RWPE1 (cell line): ENCODE data around the gene FOLR2.
A peak's percentile ranks its signal among the peaks of the same experiment; 100 is the strongest.

ENCODE experiments used
- CTCF ChIA-PET: fragments of 350-600 bp; sonication (Branson Sonifier 250); formaldehyde crosslinking; extraction: SDS; loops from one replicate; lab custom pipeline; 2021; lab: Yijun Ruan, JAX
- POLR2A ChIA-PET: fragments of 400-600 bp; formaldehyde crosslinking; extraction: SDS; loops from one replicate; lab custom pipeline; 2020; ENCODE audit warnings: antibody characterized with exemption; ENCODE audit not compliant: low non-redundant PET; lab: Yijun Ruan, JAX
- DNase-seq: peaks from one replicate; pipeline ENCODE4 v3.0.0; 2012; ENCODE audit warnings: low spot score
- H3K27ac ChIP-seq: fragments of 450-650 bp; 2 replicates; pipeline ENCODE4 v1.5.1; 2017
- TF ChIP-seq, protein P1 (sequence below): fragments of 450-650 bp; conservative IDR thresholded peaks from 2 replicates; pipeline ENCODE4 v1.5.1; 2017; ENCODE audit warnings: low read depth, mild to moderate bottlenecking

FOLR2 gene

GRCh38 chr11:72229925-72230763 lies 13.6 kb downstream of the FOLR2 start:
- TF ChIP-seq, protein P1, sequence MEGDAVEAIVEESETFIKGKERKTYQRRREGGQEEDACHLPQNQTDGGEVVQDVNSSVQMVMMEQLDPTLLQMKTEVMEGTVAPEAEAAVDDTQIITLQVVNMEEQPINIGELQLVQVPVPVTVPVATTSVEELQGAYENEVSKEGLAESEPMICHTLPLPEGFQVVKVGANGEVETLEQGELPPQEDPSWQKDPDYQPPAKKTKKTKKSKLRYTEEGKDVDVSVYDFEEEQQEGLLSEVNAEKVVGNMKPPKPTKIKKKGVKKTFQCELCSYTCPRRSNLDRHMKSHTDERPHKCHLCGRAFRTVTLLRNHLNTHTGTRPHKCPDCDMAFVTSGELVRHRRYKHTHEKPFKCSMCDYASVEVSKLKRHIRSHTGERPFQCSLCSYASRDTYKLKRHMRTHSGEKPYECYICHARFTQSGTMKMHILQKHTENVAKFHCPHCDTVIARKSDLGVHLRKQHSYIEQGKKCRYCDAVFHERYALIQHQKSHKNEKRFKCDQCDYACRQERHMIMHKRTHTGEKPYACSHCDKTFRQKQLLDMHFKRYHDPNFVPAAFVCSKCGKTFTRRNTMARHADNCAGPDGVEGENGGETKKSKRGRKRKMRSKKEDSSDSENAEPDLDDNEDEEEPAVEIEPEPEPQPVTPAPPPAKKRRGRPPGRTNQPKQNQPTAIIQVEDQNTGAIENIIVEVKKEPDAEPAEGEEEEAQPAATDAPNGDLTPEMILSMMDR: no peak
- POLR2A ChIA-PET: interaction anchor here (0.6 kb wide), 1 partner anchor 12 kb away, joined by 3 read pairs; no protein-coding TSS in a partner anchor
- H3K27ac ChIP-seq: peak overlapping the region; percentile 14; the same call in 1 of the 2 replicates
- CTCF ChIA-PET: interaction anchor here (0.5 to 1.8 kb wide), 2 partner anchors 8 to 85 kb away, joined by 3 to 5 read pairs; no protein-coding TSS in a partner anchor
- DNase-seq: no peak

DNA sequence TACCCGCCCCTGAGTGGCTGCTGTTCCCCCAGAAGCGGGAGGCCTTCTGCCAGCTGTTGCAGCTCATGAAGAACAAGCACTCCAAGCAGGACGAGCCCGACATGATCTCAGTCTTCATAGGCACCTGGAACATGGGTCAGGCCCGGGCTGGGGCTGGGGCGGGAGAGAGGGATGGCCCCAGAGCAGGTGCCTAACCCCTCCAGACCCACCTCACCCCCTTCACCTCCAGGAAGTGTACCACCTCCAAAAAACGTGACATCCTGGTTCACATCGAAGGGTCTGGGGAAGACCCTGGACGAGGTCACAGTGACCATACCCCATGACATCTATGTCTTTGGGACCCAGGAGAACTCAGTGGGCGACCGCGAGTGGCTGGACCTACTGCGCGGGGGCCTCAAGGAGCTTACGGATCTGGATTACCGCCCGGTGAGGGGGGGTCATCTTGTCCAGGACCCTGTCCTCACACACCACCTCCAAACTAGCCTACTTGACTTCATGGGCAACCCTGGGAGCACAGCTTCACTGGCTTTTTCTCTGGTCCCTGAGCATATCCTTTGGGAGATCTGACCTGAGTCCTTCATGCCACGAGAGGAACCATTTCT lies 14.3 kb downstream of the FOLR2 start:
- DNase-seq: no peak
- no peak overlapping the region for H3K27ac ChIP-seq
- ChIA-PET POLR2A (interaction anchor here (0.6 kb wide), 1 partner anchor 12 kb away, joined by 3 read pairs; no protein-coding TSS in a partner anchor), CTCF (interaction anchor here (1.8 kb wide), 1 partner anchor 86 kb away, joined by 5 read pairs; no protein-coding TSS in a partner anchor)
- TF ChIP-seq, protein P1: no peak

DNA sequence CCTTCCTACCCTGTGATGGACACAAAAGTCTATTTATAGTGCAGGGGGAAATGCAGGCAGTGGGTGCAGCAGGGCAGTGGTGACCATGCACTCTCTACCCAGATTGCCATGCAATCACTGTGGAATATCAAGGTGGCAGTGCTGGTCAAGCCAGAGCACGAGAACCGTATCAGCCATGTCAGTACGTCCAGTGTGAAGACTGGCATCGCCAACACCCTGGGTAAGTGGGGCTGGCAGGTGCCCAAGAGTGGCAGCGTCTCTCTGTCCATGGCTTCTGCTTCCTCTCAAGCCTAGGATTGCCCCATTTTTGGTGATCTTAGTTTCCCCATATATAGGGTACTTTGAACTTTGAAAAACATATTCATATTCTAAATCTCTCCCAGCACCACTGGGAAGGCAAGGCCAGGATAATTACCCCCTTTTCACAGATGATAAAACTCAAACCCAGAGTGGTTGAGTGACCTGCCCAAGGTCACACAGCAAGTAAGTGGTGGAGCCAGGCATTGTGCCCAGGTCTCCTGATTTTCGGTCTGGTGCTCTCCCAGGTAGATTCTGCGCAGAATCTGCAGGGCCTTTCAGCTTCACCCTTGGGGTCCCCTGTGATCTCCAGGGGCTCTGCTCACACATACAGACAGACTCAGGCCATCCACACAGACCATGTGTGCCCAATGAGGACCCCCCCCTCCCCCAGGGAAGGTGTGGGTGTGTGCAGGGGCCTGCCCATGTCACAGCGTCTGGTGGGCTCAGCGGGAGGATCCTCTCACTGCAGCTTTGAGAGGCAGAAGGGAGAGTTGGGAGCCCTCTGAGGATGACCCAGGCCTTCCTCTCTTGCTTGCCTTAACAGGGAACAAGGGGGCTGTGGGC lies 15.0 kb downstream of the FOLR2 start:
- POLR2A ChIA-PET: no interaction called here
- H3K27ac ChIP-seq: no peak overlapping the region; the same call in 1 of the 2 replicates
- no peak for DNase-seq
- CTCF ChIA-PET: no interaction called here
- TF ChIP-seq, protein P1: no peak

DNA sequence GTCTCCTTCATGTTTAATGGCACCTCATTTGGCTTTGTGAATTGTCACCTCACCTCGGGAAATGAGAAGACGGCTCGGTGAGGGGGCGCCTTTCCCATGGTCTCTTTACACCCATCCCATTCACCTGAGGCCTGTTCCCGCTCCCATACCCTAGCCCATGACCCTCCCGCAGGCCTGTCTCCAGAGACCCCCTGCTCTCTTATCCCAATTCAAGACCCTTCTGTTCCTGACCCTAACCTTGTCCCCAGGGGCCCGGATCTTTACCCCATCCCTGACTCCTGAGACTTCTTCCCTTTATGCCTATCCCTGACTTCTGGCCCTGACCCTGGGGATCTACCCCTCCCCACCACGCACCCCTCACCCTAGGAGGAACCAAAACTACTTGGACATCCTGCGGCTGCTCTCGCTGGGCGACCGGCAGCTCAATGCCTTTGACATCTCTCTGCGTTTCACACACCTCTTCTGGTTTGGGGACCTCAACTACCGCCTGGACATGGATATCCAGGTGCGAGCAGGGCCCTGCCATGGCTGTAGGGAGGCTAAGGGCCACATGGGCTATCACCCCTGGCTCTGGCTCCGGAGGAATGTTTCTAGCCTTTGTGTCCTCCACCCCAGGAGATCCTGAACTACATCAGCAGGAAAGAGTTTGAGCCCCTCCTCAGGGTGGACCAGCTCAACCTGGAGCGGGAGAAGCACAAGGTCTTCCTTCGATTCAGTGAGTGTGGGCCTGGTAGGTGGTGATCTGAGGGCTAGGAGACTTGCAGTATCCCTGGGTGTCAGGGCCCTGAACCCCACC lies 15.9 kb downstream of the FOLR2 start:
- no peak for DNase-seq
- ChIA-PET POLR2A (no interaction called here), CTCF (interaction anchor here (0.7 kb wide), 1 partner anchor 154 kb away, joined by 6 read pairs; no protein-coding TSS in a partner anchor)
- peak overlapping the region; percentile 62 for H3K27ac ChIP-seq
- TF ChIP-seq, protein P1: no peak

GRCh38 chr11:72233056-72233772 lies 16.6 kb downstream of the FOLR2 start:
- DNase-seq: no peak
- ChIA-PET POLR2A (no interaction called here), CTCF (interaction anchor here (0.7 kb wide), 1 partner anchor 155 kb away, joined by 6 read pairs; no protein-coding TSS in a partner anchor)
- H3K27ac ChIP-seq: peak overlapping the region; percentile 62
- TF ChIP-seq, protein P1: no peak
